ENCODE measurements around the gene CHST13.

CHST13 gene

DNA sequence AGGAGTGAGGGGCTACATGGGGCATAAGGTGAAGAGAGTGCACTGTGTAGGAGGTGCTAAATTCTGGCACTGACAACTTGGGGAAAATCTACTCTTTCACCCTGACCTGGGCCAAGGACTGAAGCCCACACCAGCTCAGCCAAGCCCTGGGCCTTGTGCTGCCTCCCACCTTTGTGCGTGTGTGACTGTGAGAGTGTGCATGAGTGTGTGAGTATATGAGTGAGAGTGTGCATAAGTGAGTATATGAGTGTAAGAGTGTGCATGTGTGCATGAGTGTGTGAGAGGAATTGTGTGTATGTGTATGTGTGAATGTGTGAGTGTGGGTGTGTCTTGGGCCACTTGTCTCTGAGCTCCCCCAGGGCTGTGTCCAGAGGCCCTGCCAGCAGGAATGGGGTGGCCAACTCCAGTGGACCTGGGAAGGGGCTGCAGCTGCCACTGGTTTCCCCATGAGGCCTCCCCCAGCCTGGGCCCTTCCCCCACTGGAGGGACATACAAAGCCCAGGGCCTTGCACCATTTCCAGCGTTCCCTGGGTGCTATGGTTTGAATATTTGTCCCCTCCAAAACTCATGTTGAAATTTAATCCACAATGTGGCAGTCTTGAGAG lies 19.6 kb downstream of the CHST13 start:
- in situ Hi-C loops (cut with MboI; ENCODE audit: low sequenced_read_pairs, unreplicated experiment): no loop called here
- TF ChIP-seq, protein P1, sequence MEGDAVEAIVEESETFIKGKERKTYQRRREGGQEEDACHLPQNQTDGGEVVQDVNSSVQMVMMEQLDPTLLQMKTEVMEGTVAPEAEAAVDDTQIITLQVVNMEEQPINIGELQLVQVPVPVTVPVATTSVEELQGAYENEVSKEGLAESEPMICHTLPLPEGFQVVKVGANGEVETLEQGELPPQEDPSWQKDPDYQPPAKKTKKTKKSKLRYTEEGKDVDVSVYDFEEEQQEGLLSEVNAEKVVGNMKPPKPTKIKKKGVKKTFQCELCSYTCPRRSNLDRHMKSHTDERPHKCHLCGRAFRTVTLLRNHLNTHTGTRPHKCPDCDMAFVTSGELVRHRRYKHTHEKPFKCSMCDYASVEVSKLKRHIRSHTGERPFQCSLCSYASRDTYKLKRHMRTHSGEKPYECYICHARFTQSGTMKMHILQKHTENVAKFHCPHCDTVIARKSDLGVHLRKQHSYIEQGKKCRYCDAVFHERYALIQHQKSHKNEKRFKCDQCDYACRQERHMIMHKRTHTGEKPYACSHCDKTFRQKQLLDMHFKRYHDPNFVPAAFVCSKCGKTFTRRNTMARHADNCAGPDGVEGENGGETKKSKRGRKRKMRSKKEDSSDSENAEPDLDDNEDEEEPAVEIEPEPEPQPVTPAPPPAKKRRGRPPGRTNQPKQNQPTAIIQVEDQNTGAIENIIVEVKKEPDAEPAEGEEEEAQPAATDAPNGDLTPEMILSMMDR (IDR thresholded peaks at IDR 0.05; ENCODE audit: borderline replicate concordance, control extremely low read depth, extremely low read depth, insufficient read depth, missing control alignments): no peak
- DNase-seq (ENCODE audit: low spot score): no peak

DNA sequence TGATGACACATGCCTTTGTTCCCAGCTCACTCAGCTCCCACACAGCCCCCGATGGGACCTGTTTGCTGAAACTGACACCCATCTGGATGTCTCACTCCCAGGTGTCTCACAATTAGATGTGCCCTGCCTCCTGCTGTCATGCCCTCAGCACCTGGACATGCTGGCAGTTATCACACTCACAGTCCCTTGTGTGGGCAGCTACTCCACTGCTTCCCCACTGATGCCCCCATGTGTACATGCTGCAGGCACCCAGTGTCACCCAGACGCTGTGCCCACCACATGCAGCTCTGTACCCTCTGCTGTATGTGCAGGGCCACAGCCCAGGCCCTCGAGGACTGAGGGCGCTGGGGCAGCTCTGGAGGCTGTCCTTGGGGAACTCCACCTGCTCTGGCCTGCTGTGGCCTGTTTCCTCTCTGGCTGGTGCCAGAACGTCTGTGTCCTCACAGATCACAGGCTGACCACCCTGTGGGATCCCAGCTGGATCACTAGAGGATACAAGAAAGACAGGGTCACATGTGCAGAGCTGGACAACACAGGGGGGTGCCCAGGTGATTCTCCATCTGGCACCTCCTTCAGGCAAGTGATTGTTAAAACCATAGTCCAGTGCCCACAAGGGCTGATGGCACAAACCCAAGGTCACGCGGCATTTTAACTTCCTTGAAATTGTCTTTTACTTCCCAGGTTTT lies 20.8 kb downstream of the CHST13 start:
- DNase-seq (ENCODE audit: low spot score): no peak
- in situ Hi-C loops (cut with MboI; ENCODE audit: low sequenced_read_pairs, unreplicated experiment): no loop called here
- TF ChIP-seq, protein P1 (IDR thresholded peaks at IDR 0.05; ENCODE audit: borderline replicate concordance, control extremely low read depth, extremely low read depth, insufficient read depth, missing control alignments): no peak

- TF ChIP-seq, protein P1 (IDR thresholded peaks at IDR 0.05; ENCODE audit: borderline replicate concordance, control extremely low read depth, extremely low read depth, insufficient read depth, missing control alignments): no peak
- in situ Hi-C loops (cut with MboI; ENCODE audit: low sequenced_read_pairs, unreplicated experiment): no loop called here
- DNase-seq (ENCODE audit: low spot score): no peak
These were observed 21.6 kb downstream of the CHST13 start for GRCh38 chr3:126545544-126545943.

DNA sequence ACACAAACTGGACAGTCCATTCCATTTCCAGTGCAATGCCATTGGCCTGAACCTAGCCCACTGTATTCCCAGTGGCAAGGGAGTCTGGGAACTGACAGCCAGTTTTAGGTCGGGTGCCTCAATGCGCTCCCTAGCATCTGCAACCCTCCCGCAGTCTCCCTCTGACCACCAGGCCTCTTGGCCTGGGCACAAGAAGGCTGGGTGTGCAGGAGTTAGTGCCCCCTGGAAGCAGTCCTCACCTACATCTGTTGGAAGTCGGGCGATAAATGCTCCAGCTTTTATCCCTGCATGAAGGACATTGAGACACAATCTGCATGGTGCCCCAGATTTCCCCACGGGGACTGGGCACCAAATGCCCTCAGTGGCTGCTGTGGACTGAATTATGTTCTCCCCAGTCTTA lies 22.1 kb downstream of the CHST13 start:
- DNase-seq (ENCODE audit: low spot score): no peak
- TF ChIP-seq, protein P1 (IDR thresholded peaks at IDR 0.05; ENCODE audit: borderline replicate concordance, control extremely low read depth, extremely low read depth, insufficient read depth, missing control alignments): no peak
- in situ Hi-C loops (cut with MboI; ENCODE audit: low sequenced_read_pairs, unreplicated experiment): no loop called here

DNA sequence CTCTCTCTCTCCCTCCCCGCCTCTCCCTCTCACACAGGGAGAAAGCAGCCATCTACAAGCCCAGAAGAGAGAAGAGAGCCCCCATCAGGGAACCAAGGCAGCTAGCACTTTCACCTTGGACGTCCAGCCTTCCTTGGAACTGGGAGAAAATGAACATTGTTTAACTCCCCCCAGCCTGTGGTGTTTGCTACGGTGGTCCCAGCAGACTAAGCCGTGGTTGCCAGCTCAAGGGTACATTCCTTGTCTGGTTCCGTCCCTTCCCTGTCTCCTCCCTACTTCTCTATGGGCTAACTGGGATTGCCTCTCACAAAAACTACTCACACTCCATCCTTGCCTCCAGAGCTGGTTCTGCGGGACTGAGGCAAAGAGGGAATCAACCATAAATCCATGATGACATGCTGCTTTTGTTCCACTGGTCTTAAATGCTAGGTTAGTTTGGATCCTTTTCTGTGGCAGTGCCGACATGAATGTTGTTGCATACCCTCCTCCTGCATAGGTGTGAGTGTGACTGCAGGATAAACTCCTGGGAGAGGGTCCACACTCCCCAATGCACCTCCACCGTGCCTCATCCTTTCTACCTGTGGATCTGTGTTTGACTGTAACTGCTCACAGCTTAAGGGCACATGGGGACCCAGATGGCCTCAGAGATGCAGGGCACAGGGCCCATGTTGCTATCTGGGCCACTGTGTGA lies 22.7 kb downstream of the CHST13 start:
- DNase-seq (ENCODE audit: low spot score): no peak
- in situ Hi-C loops (cut with MboI; ENCODE audit: low sequenced_read_pairs, unreplicated experiment): no loop called here
- TF ChIP-seq, protein P1 (IDR thresholded peaks at IDR 0.05; ENCODE audit: borderline replicate concordance, control extremely low read depth, extremely low read depth, insufficient read depth, missing control alignments): no peak

GRCh38 chr3:126547721-126548120 lies 23.8 kb downstream of the CHST13 start:
- TF ChIP-seq, protein P1 (IDR thresholded peaks at IDR 0.05; ENCODE audit: borderline replicate concordance, control extremely low read depth, extremely low read depth, insufficient read depth, missing control alignments): no peak
- DNase-seq (ENCODE audit: low spot score): no peak
- in situ Hi-C loops (cut with MboI; ENCODE audit: low sequenced_read_pairs, unreplicated experiment): no loop called here
